ENCODE results near the gene DNAJC17.

- no peak for TF ChIP-seq CTCF (IDR thresholded peaks at IDR 0.05)
- no peak for TF ChIP-seq POLR2A (IDR thresholded peaks at IDR 0.05)
These were observed 7.9 kb upstream of the DNAJC17 start for GRCh38 chr15:40815042-40815698.
